HepG2 (cell line): ENCODE data around the gene PCDH7.

Experiments
- CTCF ChIP-seq: sonication (generic); formaldehyde crosslinking; IDR thresholded peaks from 2 replicates; pipeline ENCODE4 v1.5.0; 2020; ENCODE audit warnings: mild to moderate bottlenecking, missing genetic modification reagents, moderate library complexity
- HINFP ChIP-seq: sonication (generic); formaldehyde crosslinking; IDR thresholded peaks from 2 replicates; pipeline ENCODE4 v1.4.0; 2020; ENCODE audit warnings: low read depth, mild to moderate bottlenecking, missing genetic modification reagents
- HNF1A ChIP-seq, 2 experiments: sonication (generic) in 1 of 2; formaldehyde crosslinking in 1 of 2; IDR thresholded peaks; 2 replicates each; pipeline versions ENCODE4 v1.4.0 to v1.6.1; 2016 to 2020; ENCODE audit warnings: borderline replicate concordance in 1 of 2, low read depth in 1 of 2, mild to moderate bottlenecking in 1 of 2, missing genetic modification reagents in 1 of 2
- MAX ChIP-seq: IDR thresholded peaks from 2 replicates; pipeline ENCODE4 v1.6.1; 2012; ENCODE audit warnings: inconsistent platforms
- ZNF382 ChIP-seq: sonication (generic); formaldehyde crosslinking; IDR thresholded peaks from 2 replicates; pipeline ENCODE4 v1.5.0; 2020; ENCODE audit warnings: missing genetic modification reagents, mild to moderate bottlenecking, borderline replicate concordance
- ZNF557 ChIP-seq: sonication (generic); formaldehyde crosslinking; IDR thresholded peaks from 2 replicates; pipeline ENCODE4 v1.4.0; 2020; ENCODE audit warnings: missing genetic modification reagents
- ZNF609 ChIP-seq: sonication (generic); formaldehyde crosslinking; IDR thresholded peaks from 2 replicates; pipeline ENCODE4 v1.4.0; 2020; ENCODE audit warnings: mild to moderate bottlenecking, missing genetic modification reagents, borderline replicate concordance
- ZNF670 ChIP-seq: sonication (generic); formaldehyde crosslinking; IDR thresholded peaks from 2 replicates; pipeline ENCODE4 v1.8.0; 2022; ENCODE audit warnings: mild to moderate bottlenecking, missing genetic modification reagents, borderline replicate concordance

GRCh38 chr4:30716681-30717207 lies 3.4 kb upstream of the PCDH7 start:
- TF ChIP-seq ZNF670 (CRISPR knock-in tag), result no peak
- no peak for TF ChIP-seq MAX
- TF ChIP-seq ZNF609 (CRISPR knock-in tag), result no peak
- no peak for TF ChIP-seq CTCF (CRISPR knock-in tag)
- no peak for TF ChIP-seq HNF1A (IDR thresholded peaks at IDR 0.05; ENCODE audit: low read depth)
- TF ChIP-seq HNF1A (CRISPR knock-in tag; IDR thresholded peaks at IDR 0.05; ENCODE audit: borderline replicate concordance), result no peak
- TF ChIP-seq ZNF382 (CRISPR knock-in tag), result no peak
- TF ChIP-seq ZNF557, result no peak
- no peak for TF ChIP-seq HINFP (CRISPR knock-in tag)
